GM11168 (cell line): ENCODE data around the gene SND1.

Source experiments
- in situ Hi-C: fragments of 300-500 bp; cut with MboI; formaldehyde crosslinking; loops from one replicate; pipeline ENCODE4 v1.12.0; 2022; ENCODE audit warnings: low sequenced_read_pairs; ENCODE audit not compliant: unreplicated experiment

Gene SND1

DNA sequence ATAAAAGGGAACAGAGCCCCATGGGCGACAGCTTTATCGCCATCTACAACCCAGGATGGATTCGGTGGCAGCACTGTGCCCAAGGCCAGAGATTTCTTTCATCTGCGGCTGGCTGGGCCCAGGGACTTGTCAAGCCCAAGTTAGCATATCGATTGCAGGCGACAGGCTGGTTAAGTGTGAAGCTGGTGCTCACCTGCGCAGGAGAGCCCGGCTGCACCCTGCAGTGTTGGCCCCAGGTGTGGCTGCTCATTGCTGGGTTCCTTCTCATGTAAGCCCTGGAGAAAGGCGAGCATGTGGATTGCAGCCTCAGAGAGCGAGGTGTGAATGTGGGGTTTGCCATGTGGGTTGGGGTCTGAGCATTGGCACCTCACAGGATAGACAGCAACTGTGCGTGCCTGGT, 419.8 kb downstream of the SND1 start:
- in situ Hi-C loops: no loop called here

DNA sequence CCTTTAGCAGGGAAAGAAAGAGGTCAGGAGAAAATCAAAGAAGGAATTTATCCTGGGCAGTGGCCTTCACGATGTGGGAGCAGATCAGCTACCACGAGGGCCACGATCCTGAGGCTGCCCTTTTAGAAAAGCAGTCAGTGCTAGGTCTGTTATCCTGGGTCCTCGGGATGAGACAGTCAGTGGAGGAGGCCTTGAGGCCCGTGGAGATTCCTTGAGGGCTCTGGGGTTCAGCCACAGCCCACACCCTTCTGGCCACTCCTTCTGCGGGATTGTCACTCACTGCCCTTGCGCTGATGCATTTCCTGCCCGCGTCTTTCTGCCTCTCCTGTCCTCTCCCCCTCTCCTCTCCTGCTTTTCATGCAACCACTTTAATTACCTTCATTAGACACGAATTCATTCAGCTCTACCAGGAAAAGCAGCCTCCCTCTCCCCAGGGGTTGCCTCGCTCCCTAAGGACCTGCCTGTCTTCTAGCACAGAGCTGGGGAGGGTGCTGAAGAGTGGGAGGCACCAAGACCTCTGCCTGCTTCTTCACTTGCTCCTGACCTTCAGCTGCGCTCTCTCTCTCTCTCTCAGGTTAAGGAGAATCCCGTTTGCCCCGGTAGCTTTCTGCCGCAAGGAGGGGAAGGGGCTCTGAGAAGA, 421.8 kb downstream of the SND1 start:
- in situ Hi-C loops: no loop called here

DNA sequence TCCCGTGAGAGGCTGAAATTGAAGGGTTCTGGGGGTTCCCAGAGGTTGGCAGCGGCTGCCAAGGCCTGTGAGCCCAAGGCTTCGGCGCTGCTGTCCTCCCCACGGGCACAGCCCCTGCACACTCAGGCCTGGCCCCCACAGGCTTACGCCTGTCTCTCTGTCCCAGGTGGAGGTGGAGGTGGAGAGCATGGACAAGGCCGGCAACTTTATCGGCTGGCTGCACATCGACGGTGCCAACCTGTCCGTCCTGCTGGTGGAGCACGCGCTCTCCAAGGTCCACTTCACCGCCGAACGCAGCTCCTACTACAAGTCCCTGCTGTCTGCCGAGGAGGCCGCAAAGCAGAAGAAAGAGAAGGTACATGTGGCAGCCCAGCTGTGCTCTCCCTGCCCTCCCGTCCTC, 422.3 kb downstream of the SND1 start:
- in situ Hi-C loops: no loop called here

DNA sequence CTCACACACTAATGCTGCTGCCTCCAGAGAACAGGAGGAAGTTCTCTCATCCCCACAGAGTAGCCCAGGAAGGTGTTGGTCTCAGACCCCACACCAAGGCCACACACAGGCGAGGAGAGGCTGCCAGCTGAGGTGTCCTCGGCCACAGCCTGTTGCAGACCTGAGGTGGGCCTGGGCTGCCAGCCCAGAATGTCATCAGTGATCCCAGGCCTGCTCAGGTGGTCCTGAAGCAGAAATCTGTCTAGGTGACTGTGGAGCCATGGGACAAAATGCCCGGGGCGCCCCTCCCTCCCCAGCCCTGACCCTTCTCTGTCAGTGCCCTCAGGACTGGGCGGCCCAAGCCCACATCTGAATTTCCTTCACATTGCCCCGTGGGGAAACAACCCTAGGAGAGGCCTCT, 422.7 kb downstream of the SND1 start:
- in situ Hi-C loops: no loop called here

DNA sequence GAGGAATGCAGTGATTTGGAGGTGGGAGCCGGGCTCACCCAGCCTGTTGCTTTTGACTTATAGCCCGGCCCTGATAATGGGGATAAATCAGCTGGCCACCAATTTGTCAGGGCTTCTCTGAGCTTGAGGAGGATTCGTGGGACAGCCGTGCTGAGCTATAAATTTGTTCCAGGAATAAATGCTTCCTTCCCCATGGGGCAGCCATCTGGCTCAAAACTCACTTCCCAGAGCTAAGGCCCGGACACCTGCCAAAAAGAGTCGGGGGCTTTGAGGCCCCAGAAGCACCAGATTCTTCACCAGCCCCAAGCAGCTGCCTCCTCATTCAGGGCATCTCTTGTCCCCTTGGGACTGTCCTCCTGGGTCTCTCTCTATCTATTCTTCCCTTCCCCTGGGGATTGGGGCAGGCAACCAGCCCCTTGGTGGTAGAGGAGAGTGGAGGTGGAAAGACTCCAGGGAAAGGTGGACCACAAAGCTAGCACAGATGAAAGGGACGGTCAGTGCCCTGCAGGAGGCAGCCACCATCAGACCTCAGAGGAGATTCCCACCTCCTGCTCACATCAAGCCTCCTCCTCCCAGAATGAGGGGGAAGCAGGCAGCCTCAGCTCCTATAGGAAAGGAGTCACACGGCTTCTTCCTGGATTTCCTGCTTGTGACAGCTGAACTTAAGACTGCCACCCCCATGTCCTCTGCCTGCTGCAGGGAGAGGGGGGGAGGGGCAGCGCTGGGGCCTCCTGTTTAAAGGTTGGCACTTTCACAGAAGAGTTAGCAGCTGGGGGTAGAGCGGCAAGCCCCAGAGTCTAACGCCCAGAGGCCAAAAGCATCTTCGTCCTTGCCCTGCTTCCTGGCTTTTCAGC, 423.5 kb downstream of the SND1 start:
- in situ Hi-C loops: no loop called here

DNA sequence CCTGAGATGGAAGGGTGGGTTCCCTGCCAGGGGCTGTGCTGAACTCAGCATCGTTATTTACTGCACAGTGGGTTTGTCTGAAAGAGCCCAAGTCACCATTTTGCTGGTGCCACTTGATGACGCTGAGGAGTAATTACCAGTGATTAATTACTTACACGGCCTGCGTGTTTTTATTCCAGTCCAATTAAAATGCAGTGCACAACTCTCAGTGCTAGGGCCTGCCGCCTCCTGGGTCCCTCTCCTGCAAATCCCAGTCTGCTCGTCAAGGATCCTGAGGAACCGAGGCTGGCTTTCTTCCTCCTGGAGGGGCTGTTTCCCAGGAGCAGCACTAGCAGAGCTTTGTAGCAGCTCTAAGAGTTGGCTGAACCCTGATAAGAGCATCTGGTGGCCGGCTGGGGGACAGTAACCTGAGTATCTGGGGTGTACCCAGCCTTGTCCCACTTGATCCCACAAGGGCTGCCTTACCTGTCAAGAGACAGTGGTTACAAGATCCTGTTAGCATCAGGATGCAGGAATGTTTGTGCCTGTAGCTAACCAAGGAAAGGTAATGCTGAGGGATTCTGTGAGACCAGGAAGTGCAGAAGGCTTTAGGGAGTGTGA, 424.3 kb downstream of the SND1 start:
- in situ Hi-C loops: no loop called here

DNA sequence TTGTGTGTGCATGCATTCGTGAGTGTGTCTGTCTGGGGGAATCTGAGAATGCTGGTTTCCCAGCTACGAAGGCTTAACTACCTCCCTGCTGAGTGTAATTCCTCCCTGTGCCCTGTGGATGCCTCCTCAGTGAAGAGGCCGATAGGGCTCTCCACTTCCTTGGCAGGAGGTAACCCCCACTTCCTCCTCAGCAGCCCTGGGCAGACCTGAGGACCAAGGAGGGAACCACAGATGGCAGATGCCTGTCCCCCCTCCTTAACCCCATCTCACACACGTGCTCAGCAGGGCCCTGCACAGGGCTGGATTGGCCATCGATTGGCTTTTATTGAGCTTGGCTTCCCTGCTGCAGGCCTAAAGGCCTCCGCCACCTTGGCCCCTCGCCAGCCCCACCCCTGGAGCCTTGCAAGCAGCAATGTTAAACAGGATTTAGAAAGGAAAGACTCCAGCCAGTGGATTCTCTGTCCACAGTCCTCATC, 424.8 kb downstream of the SND1 start:
- in situ Hi-C loops: no loop called here

DNA sequence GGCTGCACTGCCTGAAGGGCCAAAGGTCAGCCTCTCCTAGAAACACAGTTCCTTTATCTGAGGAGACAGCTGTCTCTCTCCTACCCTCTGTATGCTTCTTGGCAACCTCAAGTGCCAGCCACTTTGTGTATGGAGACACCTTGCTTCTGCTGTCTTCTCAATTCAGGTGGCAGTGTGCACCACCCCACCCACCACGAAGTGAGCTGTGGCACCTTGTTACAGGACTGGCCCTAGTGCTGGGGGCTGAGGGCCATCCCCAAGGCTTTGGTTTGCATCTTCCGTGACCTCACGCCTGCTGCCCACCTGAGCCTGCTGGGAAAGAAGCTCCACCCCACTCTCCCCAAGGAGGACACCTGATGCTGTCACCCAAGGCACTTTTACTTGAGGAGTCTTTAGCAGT, 426.3 kb downstream of the SND1 start:
- in situ Hi-C loops: no loop called here

DNA sequence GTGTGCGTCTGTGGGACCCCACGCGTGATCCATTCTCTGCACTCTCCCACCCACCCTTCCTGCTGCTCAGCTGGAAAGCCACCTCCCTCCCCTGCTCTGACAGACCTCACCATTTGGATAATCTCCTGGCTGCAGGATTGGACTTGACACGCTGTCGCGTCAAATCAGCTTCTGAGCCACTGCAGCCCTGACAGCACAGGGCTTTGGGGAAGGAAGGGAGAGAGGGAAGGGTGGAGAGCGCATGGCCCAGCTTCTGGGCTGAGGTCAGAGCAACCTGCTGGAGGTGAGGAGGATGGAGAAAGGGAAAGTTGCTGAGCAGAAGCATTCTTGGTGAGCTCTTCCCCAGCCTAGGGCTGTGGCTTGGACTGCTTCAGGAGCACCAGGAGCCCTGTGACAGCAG, 428.2 kb downstream of the SND1 start:
- in situ Hi-C loops: no loop called here

DNA sequence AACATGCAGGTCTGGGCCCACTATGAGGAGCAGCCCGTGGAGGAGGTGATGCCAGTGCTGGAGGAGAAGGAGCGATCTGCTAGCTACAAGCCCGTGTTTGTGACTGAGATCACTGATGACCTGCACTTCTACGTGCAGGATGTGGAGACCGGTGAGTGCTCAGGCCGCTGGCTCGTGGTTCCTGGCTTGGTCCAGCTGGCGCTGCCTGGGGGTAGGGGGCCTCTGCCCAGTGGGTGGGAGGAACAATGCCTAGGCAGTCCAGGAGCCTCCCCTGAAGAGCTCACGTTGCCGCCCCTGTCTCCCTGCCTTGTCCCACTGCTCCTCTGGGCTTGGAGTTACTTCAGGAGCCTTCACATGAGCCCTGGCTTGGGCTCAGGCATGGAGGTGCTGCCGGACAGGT, 429.4 kb downstream of the SND1 start:
- in situ Hi-C loops: no loop called here

DNA sequence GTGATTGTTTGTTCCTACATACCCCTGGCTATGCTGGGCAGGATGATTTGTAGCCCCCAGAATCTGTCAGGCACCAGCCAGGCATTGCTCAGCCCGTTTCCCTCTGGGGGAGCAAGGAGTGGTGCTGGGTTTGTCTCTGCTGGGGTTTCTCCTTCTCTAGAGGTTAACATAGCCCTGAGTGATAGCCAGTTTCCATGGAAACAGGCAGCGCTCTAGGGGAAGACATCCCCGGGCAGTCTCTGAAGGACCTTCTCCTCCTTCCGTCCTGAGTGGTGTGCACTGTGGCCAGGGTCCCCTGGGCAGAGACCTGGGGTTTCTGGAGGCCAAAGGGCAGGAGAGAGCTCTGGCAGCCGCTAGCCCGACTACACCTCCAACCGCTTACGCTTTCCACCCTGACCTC, 429.8 kb downstream of the SND1 start:
- in situ Hi-C loops: no loop called here

DNA sequence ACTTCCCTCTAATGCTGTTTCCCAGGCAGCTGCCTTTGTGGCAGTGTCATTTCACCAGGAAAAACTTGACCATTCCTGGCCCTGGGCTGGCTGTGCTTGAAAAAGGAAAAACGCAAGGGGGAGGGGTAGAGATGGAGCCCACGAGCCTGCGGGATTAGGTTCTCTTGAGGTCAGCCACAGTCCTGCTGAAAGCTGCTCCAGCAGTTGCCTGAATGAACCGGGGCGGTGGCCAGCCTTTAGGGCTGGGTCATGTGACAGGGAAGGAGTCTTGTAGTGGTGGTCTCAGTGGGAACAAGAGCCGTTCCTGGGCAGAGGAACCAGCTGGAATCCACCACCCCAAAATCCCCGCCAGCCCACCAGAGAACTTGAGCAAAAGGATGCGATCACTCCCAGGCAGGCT, 430.4 kb downstream of the SND1 start:
- in situ Hi-C loops: no loop called here

DNA sequence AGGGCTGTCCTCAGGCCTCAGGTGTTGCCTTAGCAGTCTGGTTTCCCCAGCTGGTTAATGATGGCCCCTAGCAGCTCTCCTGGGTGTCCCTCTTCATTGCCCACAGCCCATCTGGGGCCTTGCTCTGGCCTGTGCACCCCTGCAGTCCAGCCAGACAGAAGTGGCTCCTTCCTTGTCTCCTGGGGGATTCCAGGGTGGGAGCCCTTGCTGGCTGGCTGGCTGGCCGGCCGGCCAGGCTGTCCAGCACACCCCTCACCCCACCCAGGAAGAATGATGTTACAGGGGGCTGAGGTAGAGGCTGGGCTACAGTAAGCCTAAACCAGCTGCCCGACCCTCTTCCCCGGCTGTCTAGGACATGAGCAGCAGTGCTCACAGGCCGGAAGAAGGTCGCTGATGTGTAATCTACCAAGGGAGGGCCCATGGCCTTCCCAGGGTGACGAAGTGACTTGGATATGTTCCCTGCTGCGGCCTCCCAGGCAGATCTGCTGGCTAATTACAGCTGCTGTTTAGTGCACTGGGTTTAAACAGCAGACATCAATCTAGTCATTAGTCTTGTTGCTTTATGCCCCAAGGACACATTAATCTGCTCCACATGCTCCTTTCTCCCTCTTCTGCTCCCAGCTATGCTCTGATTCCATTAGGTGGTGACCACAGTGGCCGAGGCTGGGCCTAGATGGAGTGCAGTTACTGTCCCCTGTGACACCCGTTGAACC, 433.1 kb downstream of the SND1 start:
- in situ Hi-C loops: no loop called here

DNA sequence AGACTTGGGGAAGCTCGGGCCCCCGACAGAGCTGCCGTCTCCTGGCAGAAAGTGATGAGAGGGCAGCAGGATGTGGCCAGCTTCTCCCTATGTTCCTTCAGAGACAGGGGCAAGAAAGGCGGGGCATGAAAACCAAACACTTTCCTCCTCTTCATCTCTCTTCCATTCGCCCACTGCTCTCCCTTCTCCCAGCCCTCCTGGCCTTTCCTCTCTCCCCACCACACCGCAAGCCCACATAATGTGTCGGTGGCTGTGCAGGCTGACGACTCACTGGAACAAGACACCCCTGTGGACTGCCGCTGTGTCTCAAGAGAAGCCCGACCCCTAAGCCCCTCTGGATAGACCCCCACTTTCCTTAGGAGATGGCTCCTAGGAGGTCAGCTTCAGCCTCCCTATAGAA, 438.5 kb downstream of the SND1 start:
- in situ Hi-C loops: no loop called here

DNA sequence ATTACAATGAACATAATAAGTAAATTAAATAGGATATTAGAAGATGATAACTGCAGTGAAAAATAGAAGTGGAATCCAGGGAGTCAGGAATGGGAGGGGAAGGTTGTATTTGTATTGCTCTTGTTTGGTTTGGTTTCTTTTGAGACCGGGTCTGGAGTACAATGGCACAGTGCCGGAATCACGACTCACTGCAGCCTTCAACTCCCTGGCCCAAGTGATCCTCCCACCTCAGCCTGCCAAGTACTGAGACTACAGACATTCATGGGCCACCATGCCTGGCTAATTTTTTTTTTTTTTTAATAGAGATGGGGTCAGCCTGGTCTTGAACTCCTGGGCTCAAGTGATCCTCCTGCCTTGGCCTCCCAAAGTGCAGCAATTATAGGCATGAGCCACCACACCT, 439.1 kb downstream of the SND1 start:
- in situ Hi-C loops: no loop called here

DNA sequence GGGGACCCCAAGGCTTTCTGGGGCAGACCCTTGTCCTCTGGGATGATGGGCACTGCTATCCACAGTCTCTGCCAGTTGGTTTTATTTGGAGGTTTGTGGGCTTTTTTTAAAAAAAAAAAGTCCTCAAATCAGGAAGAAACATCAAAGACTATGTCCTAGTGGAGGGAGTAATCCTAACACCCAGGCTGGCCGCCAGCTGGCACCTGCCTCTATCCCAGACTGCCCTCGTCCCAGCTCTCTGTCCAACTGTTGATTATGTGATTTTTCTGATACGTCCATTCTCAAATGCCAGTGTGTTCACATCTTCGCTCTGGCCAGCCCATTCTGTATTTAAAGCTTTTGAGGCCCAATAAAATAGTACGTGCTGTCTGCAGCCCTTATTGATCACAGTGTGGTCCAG, 440.2 kb downstream of the SND1 start:
- in situ Hi-C loops: no loop called here

DNA sequence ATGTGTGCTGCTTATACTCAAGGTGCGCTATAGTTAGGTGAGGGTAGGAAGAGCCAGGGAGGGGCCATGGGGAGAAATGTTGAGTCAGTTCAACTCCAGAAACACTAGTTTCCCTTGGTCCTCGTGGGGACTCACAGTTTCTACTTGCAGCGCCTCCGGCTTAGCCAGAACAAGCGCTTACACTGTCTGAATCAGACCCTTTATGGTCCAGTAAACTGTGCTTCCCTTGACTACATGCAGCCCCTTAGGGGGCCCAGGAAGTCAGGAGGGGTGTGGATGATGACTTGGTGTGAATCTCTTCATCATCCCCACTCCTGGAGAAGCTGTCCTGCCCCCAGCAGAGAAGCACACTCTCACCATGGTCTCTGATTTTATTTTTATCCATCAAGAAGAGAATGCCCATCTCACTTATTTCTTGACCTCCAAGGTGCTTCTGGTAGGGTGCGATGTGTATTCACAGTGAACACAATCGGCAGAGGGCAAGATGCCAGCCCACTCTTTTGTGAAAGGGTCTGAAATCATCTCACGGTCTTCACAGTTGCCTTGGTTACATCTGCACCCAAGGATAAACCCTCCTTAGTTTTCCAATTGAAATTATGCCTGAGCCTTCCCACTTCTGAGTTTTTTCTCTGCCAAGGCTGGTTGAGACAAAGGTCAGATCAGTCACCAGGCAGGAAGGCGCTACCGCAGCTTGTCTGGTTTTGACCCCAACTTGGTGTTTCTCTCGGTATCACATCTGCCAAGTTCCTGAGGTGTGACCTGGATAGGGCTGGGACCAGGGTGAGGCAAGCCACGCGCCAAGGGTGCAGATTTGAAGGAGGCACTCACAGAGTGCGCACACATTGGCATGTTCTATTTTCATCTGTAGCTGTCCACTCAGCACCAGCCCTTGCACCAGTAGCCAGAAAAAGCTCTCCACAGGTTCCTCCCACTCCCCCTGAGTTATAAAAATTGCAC, 441.9 kb downstream of the SND1 start:
- in situ Hi-C loops: no loop called here

DNA sequence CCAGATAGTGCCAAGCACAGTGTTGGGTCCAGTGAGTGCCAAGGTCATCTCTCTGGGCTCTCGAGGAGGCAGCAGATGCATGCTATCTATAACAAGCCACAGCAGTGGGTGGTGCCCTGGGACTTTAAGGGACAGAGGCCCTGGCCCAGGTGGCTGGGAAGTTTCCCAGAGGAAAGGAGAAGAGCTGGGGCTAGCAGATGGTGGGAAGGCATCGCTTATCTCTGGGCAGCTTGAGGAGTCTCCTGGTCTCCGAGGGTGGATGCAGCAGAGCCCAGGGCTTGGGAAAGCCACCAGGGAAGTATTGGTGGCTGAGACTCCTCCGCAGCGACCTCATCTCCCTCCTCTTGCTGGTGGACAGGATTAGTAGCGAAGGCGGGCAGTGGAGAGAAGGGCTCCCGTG, 442.7 kb downstream of the SND1 start:
- in situ Hi-C loops: no loop called here

DNA sequence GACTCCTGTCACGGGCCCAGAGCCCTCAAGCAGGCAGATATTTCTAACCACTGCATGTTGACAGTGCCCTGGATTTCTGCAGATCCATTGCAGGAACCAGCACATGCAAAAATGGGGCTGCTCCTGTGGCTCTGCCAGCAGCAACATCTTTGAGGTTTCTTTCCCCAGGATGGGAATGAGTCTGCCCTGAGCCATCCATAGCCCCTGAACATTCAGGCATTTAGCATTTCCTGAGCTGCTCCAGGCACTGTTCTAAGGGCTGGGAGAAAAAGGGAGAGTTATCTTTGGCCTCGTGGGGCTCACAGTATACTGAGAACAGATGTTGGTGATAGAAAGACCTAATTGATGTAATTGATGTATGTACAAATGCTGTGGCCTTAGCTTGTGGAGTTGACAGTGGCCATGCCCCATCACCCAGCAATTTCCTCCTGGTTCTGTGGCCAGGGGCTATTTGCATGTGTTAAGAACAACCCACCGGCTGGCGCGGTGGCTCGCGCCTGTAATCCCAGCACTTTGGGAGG, 445.3 kb downstream of the SND1 start:
- in situ Hi-C loops: no loop called here

DNA sequence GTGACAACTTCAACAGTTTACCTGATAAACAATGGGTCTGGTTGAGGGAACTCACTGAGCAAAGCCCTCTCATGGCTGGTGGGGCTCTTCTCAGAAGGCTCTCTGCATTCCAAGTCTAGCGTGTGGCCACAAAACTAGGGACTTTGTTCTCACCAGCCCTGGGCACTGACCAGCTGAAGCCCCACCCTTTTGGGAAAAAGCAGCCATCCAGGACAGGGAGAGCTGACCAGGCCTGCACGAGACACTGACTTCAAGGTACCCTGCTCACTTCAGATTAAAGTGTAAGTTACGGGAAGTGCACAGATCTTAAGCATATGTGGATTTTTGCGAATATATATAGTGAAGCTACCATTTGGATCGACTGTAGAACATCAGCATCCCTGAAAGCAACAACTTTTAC, 446.6 kb downstream of the SND1 start:
- in situ Hi-C loops: no loop called here
